Measurements from ENCODE around the gene CNOT11. TPM values are rescaled to one million over a fixed set of nuclear protein-coding genes. Genes with fewer than 3 reads are reported as not detected.
"Not testable (repeated sequence)": the region's sequence is repeated elsewhere in the genome, so short reads cannot be mapped to it uniquely, and the experiment has no call there.

Gene CNOT11
- total and polyA plus RNA-seq, 9 donors, result 11.5 to 55.1 (median 21.0) TPM

DNA sequence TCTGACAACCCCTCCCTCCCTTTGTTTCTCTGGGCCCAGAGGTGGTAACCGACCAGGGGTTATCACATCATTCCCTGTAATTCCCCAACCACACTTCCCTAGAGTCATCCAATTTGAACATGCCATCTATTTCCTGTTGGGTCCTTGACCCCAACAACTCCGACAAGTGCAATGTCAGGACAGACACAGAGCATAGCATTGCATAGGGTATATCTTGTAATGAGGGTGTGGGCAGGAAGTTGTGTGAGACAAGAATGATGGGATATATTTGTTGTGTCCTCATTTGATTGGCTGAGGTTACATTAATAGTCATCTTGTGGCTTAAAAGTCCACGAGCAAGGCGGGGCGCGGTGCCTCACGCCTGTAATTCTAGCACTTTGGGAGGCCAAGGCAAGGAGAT is 33.4 kb upstream of the CNOT11 start:
- intact Hi-C loops (cut with DNase I), result no loop called here
- Histone ChIP-seq H3K4me3 (no peak overlapping the region), H3K27ac (no peak overlapping the region), H3K4me1 (ENCODE audit: insufficient read depth) (no peaks in the 10 kb centered on the region), H3K36me3 (no peaks in the 10 kb centered on the region), H3K27me3 (no peaks in the 10 kb centered on the region), H3K9me3 (no peaks in the 10 kb centered on the region)
- no peak for DNase-seq
- 88 to 94% (median 93%) methylated on average over 7 of the region's 7 CpGs for WGBS, 3 donors
- TF ChIP-seq, protein P1, sequence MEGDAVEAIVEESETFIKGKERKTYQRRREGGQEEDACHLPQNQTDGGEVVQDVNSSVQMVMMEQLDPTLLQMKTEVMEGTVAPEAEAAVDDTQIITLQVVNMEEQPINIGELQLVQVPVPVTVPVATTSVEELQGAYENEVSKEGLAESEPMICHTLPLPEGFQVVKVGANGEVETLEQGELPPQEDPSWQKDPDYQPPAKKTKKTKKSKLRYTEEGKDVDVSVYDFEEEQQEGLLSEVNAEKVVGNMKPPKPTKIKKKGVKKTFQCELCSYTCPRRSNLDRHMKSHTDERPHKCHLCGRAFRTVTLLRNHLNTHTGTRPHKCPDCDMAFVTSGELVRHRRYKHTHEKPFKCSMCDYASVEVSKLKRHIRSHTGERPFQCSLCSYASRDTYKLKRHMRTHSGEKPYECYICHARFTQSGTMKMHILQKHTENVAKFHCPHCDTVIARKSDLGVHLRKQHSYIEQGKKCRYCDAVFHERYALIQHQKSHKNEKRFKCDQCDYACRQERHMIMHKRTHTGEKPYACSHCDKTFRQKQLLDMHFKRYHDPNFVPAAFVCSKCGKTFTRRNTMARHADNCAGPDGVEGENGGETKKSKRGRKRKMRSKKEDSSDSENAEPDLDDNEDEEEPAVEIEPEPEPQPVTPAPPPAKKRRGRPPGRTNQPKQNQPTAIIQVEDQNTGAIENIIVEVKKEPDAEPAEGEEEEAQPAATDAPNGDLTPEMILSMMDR (IDR thresholded peaks at IDR 0.05), result no peak
- no peak for TF ChIP-seq POLR2A (IDR thresholded peaks at IDR 0.05)
- TF ChIP-seq EP300 (IDR thresholded peaks at IDR 0.05), result no peak

DNA sequence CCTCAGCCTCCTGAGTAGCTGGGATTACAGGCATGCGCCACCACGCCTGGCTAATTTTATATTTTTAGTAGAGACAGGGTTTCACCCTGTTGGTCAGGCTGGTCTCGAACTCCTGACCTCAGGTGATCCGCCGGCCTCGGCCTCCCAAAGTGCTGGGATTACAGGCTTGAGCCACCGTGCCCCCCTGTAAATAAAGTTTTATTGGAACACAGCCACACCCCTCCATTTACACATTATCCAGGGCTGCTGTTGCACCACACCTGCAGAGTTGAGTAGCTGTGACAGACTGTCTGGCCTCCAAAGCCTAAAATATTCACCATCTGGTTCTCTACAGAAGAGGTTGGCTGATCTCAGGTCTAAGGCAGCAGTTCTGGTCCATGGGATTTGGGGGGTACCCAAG is 32.6 kb upstream of the CNOT11 start:
- H3K4me3 ChIP-seq; H3K27ac ChIP-seq; H3K36me3 ChIP-seq; intact Hi-C loops (cut with DNase I); H3K9me3 ChIP-seq; H3K4me1 ChIP-seq (ENCODE audit: insufficient read depth); H3K27me3 ChIP-seq; DNase-seq: not testable (repeated sequence)
- 90 to 95% (median 95%) methylated on average over 7 of the region's 7 CpGs for WGBS, 3 donors

DNA sequence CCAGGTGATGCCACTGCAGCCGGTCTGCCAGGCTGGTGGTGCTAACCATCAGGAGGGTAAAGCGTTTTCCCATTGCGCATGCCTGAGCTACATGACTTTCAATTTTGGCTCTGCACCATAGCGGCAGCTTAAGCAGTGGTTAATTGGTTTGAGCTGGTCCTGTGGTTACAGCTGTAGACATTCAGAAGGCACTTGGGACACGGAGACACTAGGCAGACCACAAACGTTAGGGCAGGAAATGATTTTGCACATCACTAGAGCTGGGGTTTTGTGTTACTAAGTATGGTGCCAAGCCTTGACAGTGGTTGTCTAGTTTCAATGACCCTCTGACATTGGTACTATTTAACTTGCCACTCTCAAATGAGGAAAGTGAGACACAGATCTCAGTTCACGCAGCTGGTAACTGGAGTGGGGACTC is 28.9 kb upstream of the CNOT11 start:
- Histone ChIP-seq H3K27me3 (no peaks in the 10 kb centered on the region), H3K4me1 (ENCODE audit: insufficient read depth) (no peaks in the 10 kb centered on the region), H3K9me3 (no peaks in the 10 kb centered on the region), H3K4me3 (no peak overlapping the region), H3K27ac (no peak overlapping the region), H3K36me3 (no peaks in the 10 kb centered on the region)
- no peak for DNase-seq
- TF ChIP-seq POLR2A (IDR thresholded peaks at IDR 0.05) (no peak), EP300 (IDR thresholded peaks at IDR 0.05) (no peak)
- TF ChIP-seq, protein P1 (IDR thresholded peaks at IDR 0.05), result no peak
- WGBS, 3 donors, result 84 to 90% (median 86%) methylated on average over 7 of the region's 7 CpGs
- intact Hi-C loops (cut with DNase I), result no loop called here

DNA sequence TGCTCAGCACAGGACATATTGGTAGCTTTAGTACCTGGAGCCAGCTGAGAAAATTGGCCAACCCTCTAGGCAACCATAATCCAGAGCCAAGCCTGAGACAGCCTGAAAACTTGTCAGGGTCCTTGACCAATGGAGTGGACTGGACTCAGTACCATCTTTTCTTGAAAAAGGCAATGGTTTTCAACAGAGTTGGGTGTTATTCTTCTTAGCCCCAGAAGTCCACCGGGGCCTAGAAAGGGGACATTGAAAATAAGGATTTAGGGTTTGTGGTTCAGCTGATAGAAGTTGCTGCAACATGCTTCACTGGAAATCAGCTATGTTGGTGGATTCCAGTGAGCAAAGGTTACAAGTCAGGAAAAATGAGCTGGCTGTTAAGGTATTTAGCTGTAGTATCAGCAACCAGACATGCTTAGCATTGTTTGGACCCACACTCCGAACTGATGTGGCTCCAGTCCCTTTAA is 22.1 kb upstream of the CNOT11 start:
- Histone ChIP-seq H3K27ac (no peak overlapping the region), H3K27me3 (no peaks in the 10 kb centered on the region), H3K9me3 (no peaks in the 10 kb centered on the region), H3K4me3 (no peak overlapping the region), H3K36me3 (no peaks in the 10 kb centered on the region), H3K4me1 (ENCODE audit: insufficient read depth) (no peaks in the 10 kb centered on the region)
- 84 to 91% (median 88%) methylated on average over 2 of the region's 2 CpGs for WGBS, 3 donors
- no peak for DNase-seq
- TF ChIP-seq EP300 (IDR thresholded peaks at IDR 0.05) (no peak), POLR2A (IDR thresholded peaks at IDR 0.05) (no peak)
- TF ChIP-seq, protein P1 (IDR thresholded peaks at IDR 0.05), result no peak
- intact Hi-C loops (cut with DNase I), result no loop called here

DNA sequence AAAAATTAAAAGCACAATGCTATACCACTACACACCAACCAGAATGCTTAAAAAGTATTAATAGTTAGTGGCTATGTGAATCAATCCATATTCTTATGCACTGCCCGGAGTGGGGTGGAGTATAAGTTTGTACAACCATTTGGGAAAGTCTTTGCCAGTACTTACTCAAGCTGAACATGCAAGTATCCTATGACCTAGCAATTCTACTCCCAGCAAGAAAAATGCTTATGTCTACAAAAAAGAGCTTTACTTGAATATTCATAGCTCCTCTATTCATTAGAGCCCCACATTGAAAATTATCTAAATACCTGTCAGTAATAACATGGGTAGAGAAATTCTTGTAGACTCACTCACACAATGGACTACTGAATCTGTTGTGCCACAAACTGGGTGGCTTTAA is 21.4 kb upstream of the CNOT11 start:
- DNase-seq, result no peak
- H3K27ac ChIP-seq, result no peak overlapping the region
- WGBS, 3 donors, result 97 to 100% (median 97%) methylated on average over 1 of the region's 1 CpG
- H3K36me3 ChIP-seq, result no peaks in the 10 kb centered on the region
- H3K9me3 ChIP-seq, result no peaks in the 10 kb centered on the region
- intact Hi-C loops (cut with DNase I), result no loop called here
- H3K27me3 ChIP-seq, result no peaks in the 10 kb centered on the region
- H3K4me3 ChIP-seq, result no peak overlapping the region
- no peaks in the 10 kb centered on the region for H3K4me1 ChIP-seq (ENCODE audit: insufficient read depth)
- TF ChIP-seq, protein P1 (IDR thresholded peaks at IDR 0.05), result no peak
- TF ChIP-seq POLR2A (IDR thresholded peaks at IDR 0.05) (no peak), EP300 (IDR thresholded peaks at IDR 0.05) (no peak)

All from ovary (tissue), 9 donors.